Duodenal mucosa (tissue), 2 donors: ENCODE results near the gene PTBP1.

ENCODE experiments used
- H3K27ac ChIP-seq: one replicate; pipeline ENCODE4 v1.7.0; 2013; ENCODE audit warnings: low read depth, low read length
- H3K27me3 ChIP-seq, 2 donors: one replicate each; pipeline ENCODE4 v1.7.0; 2013; ENCODE audit warnings: low read length in 2 of 2, control low read depth in 1 of 2; ENCODE audit not compliant: insufficient read depth in 2 of 2, control insufficient read depth in 1 of 2
- H3K36me3 ChIP-seq, 2 donors: one replicate each; pipeline ENCODE4 v1.7.0; 2013; ENCODE audit warnings: low read length in 2 of 2, control low read depth in 1 of 2; ENCODE audit not compliant: insufficient read depth in 2 of 2, control insufficient read depth in 1 of 2
- H3K4me1 ChIP-seq, 2 donors: one replicate each; pipeline ENCODE4 v1.7.0; 2013; ENCODE audit warnings: low read length in 2 of 2, control low read depth in 1 of 2; ENCODE audit not compliant: insufficient read depth in 2 of 2, control insufficient read depth in 1 of 2
- H3K4me3 ChIP-seq, 2 donors: one replicate each; pipeline ENCODE4 v1.7.0; 2013; ENCODE audit warnings: low read length in 2 of 2, low read depth in 1 of 2
- H3K9ac ChIP-seq, 2 donors: one replicate each; pipeline ENCODE4 v1.7.0; 2013; ENCODE audit warnings: low read length in 2 of 2, low read depth in 1 of 2
- H3K9me3 ChIP-seq, 2 donors: one replicate each; pipeline ENCODE4 v1.7.0; 2013; ENCODE audit warnings: low read length in 2 of 2, control low read depth in 1 of 2; ENCODE audit not compliant: control insufficient read depth in 1 of 2

Gene PTBP1

GRCh38 chr19:788686-788982 lies 8.6 kb upstream of the PTBP1 start:
- H3K27ac ChIP-seq: peak overlapping the region; percentile 32
- H3K4me3 ChIP-seq: no peak overlapping the region
- no peak overlapping the region for H3K9ac ChIP-seq
- H3K9me3 ChIP-seq: no peaks in the 10 kb centered on the region
- no peaks in the 10 kb centered on the region for H3K36me3 ChIP-seq
- H3K4me1 ChIP-seq: no peaks in the 10 kb centered on the region
- no peaks in the 10 kb centered on the region for H3K27me3 ChIP-seq

DNA sequence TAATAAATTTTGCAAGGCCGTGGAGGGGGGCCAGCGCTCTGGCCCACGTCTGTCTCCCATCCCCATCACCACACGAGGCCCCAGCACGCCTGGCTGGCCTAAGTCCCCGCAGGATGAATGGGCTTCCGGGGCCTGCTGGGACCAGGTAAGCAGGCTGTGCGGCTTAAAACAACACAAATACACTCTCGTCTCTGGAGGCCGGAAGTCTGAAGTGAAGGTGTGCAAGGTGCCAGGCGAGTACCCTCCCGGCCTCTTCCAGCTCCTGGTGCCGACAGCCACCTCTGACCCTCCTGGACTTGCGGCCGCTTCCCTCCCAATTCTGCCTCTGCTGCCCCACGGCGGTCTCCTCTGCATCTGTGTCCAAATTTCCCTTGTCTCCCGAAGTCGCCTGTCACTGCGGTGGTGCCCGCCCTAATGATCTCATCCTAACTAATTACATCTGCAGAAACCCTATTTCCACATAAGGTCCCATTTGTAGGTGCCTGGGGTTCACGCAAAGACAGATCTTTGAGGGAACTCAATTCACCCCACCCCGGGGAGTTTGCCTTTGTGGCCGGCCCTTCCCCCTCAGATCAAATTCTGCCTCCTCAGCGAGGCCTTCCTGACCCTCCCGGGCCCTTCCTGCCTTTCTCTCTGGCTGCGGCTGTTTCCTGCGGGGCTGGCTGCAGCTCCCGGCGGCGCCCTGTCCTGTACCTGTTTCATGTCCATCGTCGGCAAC lies 8.1 kb upstream of the PTBP1 start:
- Histone ChIP-seq H3K4me3 (no peak overlapping the region), H3K9ac (no peak overlapping the region), H3K27ac (peak overlapping the region; percentile 32), H3K36me3 (no peaks in the 10 kb centered on the region), H3K27me3 (no peaks in the 10 kb centered on the region), H3K4me1 (no peaks in the 10 kb centered on the region), H3K9me3 (no peaks in the 10 kb centered on the region)

- Histone ChIP-seq H3K36me3 (no peaks in the 10 kb centered on the region), H3K9me3 (no peaks in the 10 kb centered on the region), H3K4me1 (no peaks in the 10 kb centered on the region), H3K27ac (peak overlapping the region; percentile 0), H3K9ac (no peak overlapping the region), H3K27me3 (no peaks in the 10 kb centered on the region), H3K4me3 (no peak overlapping the region)
These were observed 7.6 kb upstream of the PTBP1 start for GRCh38 chr19:789701-790060.

DNA sequence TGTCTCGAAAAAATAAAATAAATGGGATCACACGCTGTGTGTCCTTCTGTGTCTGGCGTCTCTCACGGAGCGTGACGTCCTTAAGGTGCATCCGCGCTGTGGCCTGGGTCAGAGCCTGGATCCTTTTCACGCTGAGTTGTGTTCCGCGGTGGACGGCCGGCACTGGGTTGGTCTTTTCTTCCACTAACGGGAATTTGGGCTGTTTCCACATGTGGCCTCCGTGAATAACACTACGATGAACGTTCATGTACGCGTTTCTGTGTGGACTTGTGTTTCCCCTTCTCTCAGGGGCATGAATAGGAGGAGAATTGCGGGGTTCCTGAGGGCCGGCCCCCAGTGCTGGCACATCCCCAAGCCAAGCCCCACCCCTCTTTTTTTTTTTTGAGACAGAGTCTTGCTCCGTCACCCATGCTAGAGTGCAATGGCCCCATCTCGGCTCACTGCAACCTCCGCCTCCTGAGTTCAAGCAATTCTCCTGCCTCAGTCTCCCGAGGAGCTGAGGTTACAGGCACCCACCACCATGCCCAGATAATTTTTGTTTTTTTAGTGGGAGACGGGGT lies 6.2 kb upstream of the PTBP1 start:
- Histone ChIP-seq H3K4me3 (no peak overlapping the region), H3K9me3 (no peaks in the 10 kb centered on the region), H3K9ac (no peak overlapping the region), H3K36me3 (no peaks in the 10 kb centered on the region), H3K27me3 (no peaks in the 10 kb centered on the region), H3K27ac (no peak overlapping the region), H3K4me1 (peaks cover 0 to 2% of the 10 kb centered on the region in 2 donors)

- no peaks in the 10 kb centered on the region for H3K27me3 ChIP-seq
- H3K9me3 ChIP-seq: no peaks in the 10 kb centered on the region
- H3K4me3 ChIP-seq: no peak overlapping the region
- H3K27ac ChIP-seq: no peak overlapping the region
- H3K9ac ChIP-seq: no peak overlapping the region
- no peaks in the 10 kb centered on the region for H3K36me3 ChIP-seq
- peaks cover 0 to 4% of the 10 kb centered on the region in 2 donors for H3K4me1 ChIP-seq
These were observed 5.5 kb upstream of the PTBP1 start for GRCh38 chr19:791567-792305.

DNA sequence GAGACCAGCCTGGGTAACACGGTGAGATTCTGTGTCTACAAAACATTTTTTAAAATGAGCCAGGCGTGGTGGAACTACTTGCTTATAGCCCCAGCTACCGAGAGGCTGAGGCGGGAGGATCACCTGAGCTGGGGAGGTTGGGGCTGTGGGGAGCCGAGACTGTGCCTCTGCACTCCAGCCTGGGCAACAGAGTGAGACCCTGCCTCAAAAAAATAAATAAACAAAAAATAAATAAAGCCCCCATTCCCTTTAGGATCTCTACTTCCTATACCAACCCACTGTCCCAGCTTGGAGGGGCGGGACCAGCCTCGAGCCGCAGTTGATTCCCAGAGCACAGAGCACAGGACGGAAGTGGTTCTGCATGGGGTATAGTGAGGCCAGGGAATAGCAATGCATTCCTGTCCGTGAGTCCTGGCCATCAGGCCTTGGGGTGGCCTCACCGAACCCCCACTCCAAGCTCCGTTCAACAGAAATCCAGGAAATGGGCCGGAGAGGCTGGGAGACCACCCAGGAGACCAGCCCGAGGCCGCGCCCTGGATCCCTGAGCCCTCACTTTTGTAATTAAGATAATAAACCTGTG lies 4.9 kb upstream of the PTBP1 start:
- Histone ChIP-seq H3K9me3 (no peaks in the 10 kb centered on the region), H3K27me3 (no peaks in the 10 kb centered on the region), H3K9ac (no peak overlapping the region), H3K36me3 (no peaks in the 10 kb centered on the region), H3K4me1 (peaks cover 0 to 4% of the 10 kb centered on the region in 2 donors), H3K27ac (no peak overlapping the region), H3K4me3 (no peak overlapping the region)

DNA sequence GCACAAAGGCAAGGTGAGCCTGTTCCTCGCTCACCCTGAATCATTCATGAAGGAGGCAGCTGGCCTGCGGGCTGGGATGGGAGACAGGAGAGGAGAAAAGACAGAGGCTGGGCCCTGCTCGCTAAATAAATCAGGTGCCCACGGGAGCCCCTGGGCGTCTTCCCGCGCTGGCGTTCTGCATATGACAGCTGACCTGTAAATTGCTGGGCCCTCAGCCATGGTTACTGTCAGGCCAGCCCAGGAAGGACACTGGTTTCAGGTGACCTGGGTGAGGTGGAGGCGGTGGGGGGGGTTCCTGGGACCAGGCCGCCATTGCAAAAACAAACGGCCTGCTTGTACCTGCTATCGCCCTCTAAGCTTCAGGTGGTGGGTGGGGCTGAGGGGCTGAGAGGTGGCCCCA lies 3.4 kb upstream of the PTBP1 start:
- H3K27ac ChIP-seq: no peak overlapping the region

DNA sequence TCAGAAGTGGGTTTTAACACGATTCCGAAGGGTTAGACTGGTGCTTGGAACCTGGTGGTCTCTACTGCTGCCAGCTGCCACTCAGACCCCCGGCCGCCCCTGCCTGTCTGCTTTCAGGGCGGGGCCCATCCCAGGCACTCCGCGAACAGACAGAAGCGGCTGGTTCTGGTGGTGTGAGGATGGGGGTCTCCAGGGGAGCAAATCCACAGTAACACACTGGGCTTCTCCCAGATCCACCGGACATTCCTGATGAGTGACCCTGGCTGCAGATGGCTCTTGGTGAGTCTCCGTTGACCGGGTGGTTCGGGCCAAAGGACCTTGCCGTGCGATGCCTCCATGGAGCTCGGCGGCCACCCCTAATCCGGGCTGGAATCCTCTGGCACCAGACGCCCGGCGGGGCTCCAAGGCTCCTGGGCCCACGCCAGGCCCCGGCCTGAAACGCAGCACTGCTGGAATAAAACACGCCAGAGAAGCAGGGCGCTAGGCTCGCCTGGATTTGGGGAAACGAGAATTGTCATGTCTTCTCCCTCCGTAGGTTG lies 2.1 kb upstream of the PTBP1 start:
- Histone ChIP-seq H3K4me3 (no peak overlapping the region), H3K27me3 (no peaks in the 10 kb centered on the region), H3K9ac (no peak overlapping the region), H3K9me3 (no peaks in the 10 kb centered on the region), H3K4me1 (peaks cover 9 to 23% of the 10 kb centered on the region in 2 donors), H3K36me3 (peaks cover 0 to 6% of the 10 kb centered on the region in 2 donors), H3K27ac (no peak overlapping the region)

More for the DNA sequence above, 3.4 kb upstream of the PTBP1 start:
- Histone ChIP-seq H3K27me3 (no peaks in the 10 kb centered on the region), H3K4me1 (peaks cover 0 to 10% of the 10 kb centered on the region in 2 donors), H3K9me3 (no peaks in the 10 kb centered on the region), H3K4me3 (no peak overlapping the region), H3K36me3 (no peaks in the 10 kb centered on the region), H3K9ac (no peak overlapping the region)

DNA sequence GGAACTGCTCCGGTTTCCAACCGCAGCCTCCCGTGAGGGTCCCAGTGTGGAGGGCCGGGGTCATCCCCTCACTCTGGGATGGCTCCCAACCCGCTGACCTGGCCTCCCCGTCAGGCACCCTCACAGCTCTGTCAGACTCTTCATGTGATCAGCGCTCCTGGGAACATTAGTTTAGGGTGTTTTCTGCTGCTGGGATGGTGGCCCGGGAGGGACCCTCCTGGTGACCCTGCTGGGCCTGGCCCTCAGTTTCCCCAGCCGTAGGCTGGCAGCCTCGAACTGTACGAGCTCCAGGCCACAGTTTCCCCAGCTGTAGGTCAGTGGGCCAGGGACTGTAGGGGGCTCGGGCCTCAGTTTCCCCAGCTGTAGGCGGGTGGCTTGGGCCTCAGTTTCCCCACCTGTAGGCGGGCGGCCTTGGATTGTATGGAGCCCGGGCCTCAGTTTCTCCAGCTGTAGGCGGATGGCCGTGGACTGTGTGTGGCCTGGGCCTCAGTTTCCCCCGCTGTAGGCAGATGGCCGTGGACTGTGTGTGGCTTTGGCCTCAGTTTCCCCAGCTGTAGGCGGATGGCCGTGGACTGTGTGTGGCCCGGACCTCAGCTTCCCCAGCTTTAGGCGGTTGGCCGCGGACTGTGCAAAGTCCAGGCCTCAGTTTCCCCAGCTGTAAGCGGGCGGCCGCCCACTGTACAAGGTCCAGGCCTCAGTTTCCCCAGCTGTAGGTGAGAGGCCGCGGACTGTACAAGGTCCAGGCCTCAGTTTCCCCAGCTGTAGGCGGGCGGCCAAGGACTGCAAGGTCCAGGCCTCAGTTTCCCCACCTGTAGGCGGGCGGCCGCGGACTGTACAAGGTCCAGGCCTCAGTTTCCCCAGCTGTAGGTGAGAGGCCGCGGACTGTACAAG lies 1.3 kb upstream of the PTBP1 start:
- Histone ChIP-seq H3K4me3 (peak overlapping the region; percentile 64 to 70), H3K4me1 (peaks cover 17 to 31% of the 10 kb centered on the region in 2 donors), H3K27ac (no peak overlapping the region), H3K9me3 (no peaks in the 10 kb centered on the region), H3K9ac (peak overlapping the region in 1 of 2 donors; percentile 60), H3K27me3 (no peaks in the 10 kb centered on the region), H3K36me3 (peaks cover 0 to 13% of the 10 kb centered on the region in 2 donors)
